Muscle of leg (tissue), 11 donors: ENCODE results near the gene IGFBP6. TPM values are rescaled to one million over a fixed set of nuclear protein-coding genes. Genes with fewer than 3 reads are reported as not detected.

Source experiments
- DNase-seq: peaks from one replicate; pipeline ENCODE4 v3.0.0; 2013
- H3K27ac ChIP-seq: one replicate; pipeline ENCODE4 v1.5.1; 2013; ENCODE audit warnings: mild to moderate bottlenecking, low read length, control low read depth
- H3K27me3 ChIP-seq: one replicate; pipeline ENCODE4 v1.6.1; 2013; ENCODE audit warnings: low read length; ENCODE audit not compliant: control insufficient read depth, insufficient read depth
- H3K36me3 ChIP-seq: one replicate; pipeline ENCODE4 v1.6.1; 2013; ENCODE audit warnings: low read length; ENCODE audit not compliant: control insufficient read depth, insufficient read depth
- H3K4me1 ChIP-seq: one replicate; pipeline ENCODE4 v1.6.1; 2013; ENCODE audit warnings: low read length; ENCODE audit not compliant: control insufficient read depth, insufficient read depth
- H3K4me3 ChIP-seq: one replicate; pipeline ENCODE4 v1.5.1; 2013; ENCODE audit warnings: low read length, control low read depth
- H3K9me3 ChIP-seq: replicated peaks from 2 replicates; pipeline ENCODE4 v1.6.1; 2013; ENCODE audit warnings: low read depth, low read length; ENCODE audit not compliant: control insufficient read depth
- WGBS: methylation state at CpG from one replicate; pipeline ENCODE4 v1.1.5; 2013; ENCODE audit warnings: missing lambda C conversion rate; ENCODE audit not compliant: insufficient coverage; 5-methylcytosine and 5-hydroxymethylcytosine counted together
- polyA plus RNA-seq, 8 donors: library from polyadenylated mRNA; unstranded; fragments of 120-200 nt; gene quantifications; one replicate each; pipeline versions ENCODE4 v1.2.1 to v1.2.3, GENCODE V29; 2013; ENCODE audit warnings: inconsistent platforms in 1 of 8, low replicate concordance in 1 of 8; ENCODE audit not compliant: insufficient read length in 8 of 8, insufficient read depth in 1 of 8
- total RNA-seq: library from RNA; stranded (reverse); fragments of 120-200 nt; gene quantifications from one replicate; pipeline ENCODE4 v1.2.4, GENCODE V29; 2013

IGFBP6 gene
- total and polyA plus RNA-seq, 9 donors = 50.7 to 181 (median 101) TPM

DNA sequence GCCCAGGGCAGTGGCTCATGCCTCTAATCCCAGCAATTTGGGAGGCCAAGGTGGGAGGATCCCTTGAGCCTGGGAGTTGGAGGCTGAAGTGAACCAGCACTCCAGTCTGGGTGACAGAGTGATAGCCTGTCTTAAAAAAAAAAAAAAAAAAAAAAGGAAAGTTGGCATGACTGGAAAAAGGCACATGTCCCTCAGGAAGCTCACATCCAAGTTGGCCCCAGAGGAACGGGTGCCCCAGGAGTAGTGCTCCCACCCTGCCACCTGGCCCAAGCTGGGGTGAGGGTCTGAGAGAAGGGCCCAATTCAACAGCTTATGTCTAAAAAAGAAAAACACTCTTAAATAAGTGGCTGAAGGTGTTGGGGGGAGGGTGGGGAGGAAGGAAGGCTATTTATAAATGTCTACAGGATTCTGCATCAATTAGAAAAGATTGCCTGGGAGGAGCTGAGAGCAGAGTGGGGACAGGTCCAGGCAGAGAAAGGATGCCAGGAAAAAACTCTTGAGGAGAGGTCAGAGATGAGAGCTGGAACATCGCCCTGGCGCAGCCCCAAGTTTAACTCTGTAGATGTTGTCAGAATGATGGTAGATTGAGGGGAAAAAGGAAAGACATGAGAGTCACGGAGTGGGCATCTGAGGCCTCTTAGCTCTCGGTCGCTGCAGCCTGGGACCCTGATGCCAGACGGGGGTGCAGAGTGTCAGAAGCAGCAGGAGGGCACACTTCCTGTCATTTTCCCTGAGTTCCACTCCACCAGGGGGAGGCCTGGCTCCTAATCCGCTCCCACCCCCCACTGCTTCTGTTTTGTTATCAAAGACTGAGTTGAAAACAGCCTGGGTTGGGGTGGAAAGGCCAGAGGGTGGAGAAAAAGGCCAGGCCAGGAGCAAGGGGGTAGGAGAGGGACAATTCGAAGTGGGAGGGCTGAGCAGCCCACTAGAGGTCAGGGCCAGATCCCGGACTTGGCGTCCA, 25.6 kb upstream of the IGFBP6 start:
- WGBS = 23% methylated on average over 5 of the region's 11 CpGs
- peaks cover 69% of the 10 kb centered on the region for H3K36me3 ChIP-seq

DNA sequence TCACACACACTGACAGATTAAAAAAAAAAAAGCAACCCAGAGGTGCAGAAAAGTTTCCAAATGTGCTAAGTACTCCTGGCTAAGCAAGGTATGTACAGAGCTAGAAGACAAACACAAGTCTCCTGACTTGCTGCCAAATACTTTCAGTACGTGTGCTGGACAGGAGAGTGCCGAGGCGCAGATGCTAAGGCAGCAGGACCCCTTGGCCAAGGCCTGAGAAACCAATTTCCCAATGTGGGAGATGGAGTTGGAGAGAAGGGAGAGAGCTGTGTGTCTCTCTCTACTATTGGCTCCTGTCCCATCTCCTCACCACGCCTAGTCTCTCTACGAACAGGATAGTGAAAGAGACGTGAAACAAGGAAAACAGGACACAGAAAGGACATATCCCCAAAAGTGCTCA, 23.6 kb upstream of the IGFBP6 start:
- H3K27me3 ChIP-seq = no peaks in the 10 kb centered on the region
- H3K36me3 ChIP-seq = peaks cover 61% of the 10 kb centered on the region
- WGBS = 20% methylated on average over 1 of the region's 6 CpGs
- DNase-seq = peak; percentile 92
- H3K4me3 ChIP-seq = no peak overlapping the region
- peaks cover 70% of the 10 kb centered on the region for H3K4me1 ChIP-seq
- peak overlapping the region; percentile 39 for H3K27ac ChIP-seq
- no peaks in the 10 kb centered on the region for H3K9me3 ChIP-seq

More for the DNA sequence above, 25.6 kb upstream of the IGFBP6 start:
- Histone ChIP-seq H3K4me3 (no peak overlapping the region), H3K27me3 (no peaks in the 10 kb centered on the region), H3K4me1 (peaks cover 78% of the 10 kb centered on the region), H3K27ac (peak overlapping the region; percentile 93), H3K9me3 (no peaks in the 10 kb centered on the region)
- peak; percentile 98 for DNase-seq

DNA sequence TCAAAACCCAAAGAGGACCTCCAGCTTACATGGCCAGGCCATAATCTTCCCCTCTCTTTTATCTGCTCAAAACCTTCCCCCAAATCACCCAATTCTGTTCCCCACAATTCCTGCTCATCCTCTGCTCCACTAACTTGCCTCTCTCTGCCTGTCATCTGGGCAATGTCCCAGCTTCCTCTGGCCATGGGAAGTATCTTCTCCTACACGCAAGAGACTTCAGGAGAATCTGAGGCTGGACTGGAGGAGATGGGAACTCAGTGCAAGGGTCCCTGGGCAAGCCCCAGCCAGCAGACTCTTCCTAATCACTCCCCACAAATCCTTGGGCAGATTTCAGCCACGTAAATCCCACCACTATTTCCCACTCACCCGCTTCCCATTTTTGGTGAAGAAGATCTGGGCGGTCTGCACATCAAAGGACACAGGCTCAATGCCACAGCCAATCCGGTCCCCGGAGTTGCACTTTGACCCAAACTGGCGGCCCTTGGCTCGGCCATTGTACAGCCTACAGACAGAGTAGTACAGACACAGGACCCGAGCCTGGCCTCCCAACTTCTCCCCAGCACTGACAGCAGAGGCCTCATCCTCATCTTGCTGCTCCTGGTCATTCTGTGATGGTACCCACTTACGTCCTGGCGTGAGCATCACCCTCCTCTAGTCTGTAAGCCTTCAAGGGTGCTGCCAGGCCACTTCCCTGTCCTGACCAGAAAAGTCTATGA, 23.0 kb upstream of the IGFBP6 start:
- 74% methylated on average over 10 of the region's 11 CpGs for WGBS
- DNase-seq = peak; percentile 76
- peaks cover 61% of the 10 kb centered on the region for H3K36me3 ChIP-seq

DNA sequence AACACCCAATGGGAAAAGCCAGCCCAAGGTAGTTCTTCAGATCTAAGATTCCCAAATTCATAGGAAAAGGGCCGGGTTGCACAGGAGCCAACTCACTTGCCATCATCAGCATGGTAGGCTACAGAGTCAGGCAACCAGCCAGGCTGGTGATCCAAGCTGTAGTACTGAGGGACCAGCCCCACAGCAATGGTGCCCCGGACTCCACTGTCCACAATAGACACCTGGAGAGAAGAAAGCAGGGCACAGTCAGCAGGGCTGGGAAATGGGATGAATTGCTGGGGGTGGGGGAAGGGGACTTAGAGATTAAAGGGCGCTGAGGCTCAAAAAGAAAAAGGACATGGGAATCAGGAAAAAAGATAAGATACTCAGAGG, 22.5 kb upstream of the IGFBP6 start:
- H3K36me3 ChIP-seq = peaks cover 61% of the 10 kb centered on the region
- no peaks in the 10 kb centered on the region for H3K9me3 ChIP-seq
- peaks cover 64% of the 10 kb centered on the region for H3K4me1 ChIP-seq
- H3K27me3 ChIP-seq = no peaks in the 10 kb centered on the region
- no peak for DNase-seq
- no peak overlapping the region for H3K4me3 ChIP-seq
- 94% methylated on average over 2 of the region's 3 CpGs for WGBS
- peak overlapping the region; percentile 39 for H3K27ac ChIP-seq

More for the DNA sequence above, 23.0 kb upstream of the IGFBP6 start:
- Histone ChIP-seq H3K4me3 (no peak overlapping the region), H3K27ac (peak overlapping the region; percentile 39), H3K9me3 (no peaks in the 10 kb centered on the region), H3K27me3 (no peaks in the 10 kb centered on the region), H3K4me1 (peaks cover 65% of the 10 kb centered on the region)

DNA sequence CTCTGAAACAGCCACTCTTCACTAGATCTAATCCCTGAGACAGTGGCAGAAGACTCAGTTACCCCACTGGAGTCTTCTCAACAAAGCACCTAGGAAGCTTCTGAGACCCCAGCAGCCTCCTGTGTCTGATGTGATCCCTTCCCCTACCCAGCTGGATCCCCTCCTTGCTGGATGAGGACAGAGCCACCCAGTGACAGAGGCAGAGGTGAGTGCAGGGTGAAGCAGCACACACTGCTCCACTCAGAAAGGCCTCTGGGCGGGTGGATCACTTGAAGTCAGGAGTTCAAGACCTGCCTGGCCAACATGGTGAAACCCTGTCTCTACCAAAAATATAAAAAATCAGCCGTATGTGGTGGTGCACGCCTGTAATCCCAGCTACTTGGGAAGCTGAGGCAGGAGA, 21.0 kb upstream of the IGFBP6 start:
- no peak for DNase-seq
- Histone ChIP-seq H3K4me3 (no peak overlapping the region), H3K27ac (no peak overlapping the region), H3K27me3 (no peaks in the 10 kb centered on the region), H3K4me1 (peaks cover 54% of the 10 kb centered on the region), H3K36me3 (peaks cover 48% of the 10 kb centered on the region), H3K9me3 (no peaks in the 10 kb centered on the region)
- WGBS = 100% methylated on average over 1 of the region's 3 CpGs

DNA sequence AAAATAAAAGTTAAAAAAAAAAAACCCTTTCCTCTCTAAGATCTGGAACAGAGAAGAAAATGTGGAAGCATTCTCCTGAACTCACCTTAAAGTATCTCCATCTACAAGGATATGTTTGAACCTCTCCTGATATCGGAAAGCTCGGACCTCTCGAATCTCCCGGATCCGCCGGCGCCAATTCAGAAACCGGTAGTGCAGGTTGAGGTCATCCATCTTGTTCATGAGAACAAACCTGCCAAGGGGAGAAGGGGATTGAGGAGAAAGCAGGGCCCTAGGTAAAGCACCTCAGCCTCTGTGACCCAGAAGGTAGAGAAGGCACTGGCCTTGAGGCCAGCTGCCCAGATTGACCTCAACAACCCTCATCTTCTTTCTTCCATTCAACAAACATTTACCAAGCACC, 20.4 kb upstream of the IGFBP6 start:
- Histone ChIP-seq H3K36me3 (peaks cover 47% of the 10 kb centered on the region), H3K9me3 (no peaks in the 10 kb centered on the region), H3K4me1 (peaks cover 48% of the 10 kb centered on the region), H3K4me3 (no peak overlapping the region), H3K27ac (no peak overlapping the region), H3K27me3 (no peaks in the 10 kb centered on the region)
- no peak for DNase-seq
- 93% methylated on average over 5 of the region's 8 CpGs for WGBS

DNA sequence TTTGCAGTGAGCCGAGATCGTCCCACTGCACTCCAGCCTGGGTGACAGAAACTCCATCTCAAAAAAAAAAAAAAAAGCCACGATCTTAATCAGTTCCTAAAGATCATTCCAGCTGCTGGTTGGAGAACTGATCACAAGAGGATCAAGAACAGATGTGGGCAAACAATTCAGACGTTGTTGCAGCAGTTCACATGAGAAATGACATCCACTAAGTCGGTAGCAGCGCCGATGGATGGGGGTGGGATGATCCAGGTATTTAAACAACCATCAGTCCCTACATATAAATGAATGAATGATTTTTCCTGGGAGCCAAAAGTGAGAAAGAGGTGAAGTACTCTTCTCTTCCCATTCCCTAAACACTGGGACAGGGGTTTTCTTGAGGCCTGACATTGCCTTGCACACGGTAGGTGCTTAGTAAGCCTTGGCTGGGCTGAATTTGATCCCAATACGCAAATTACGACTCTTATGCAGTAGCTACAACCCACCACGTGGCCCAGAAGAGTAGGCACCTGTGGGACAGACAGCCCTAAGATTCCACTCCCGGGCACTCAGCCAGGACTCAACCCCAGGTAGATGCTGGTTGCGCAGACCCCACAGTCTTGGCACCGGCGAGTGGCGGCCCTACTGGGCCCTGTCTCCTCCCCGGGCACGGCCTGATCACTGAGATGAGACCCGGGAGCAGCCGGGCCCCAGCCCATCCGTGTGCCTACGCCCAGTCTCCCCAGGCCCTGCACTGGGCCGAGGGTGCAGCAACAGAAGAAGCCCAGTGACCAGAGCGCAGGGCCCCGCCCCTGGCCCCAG, 18.8 kb upstream of the IGFBP6 start:
- Histone ChIP-seq H3K27me3 (no peaks in the 10 kb centered on the region), H3K4me1 (peaks cover 35% of the 10 kb centered on the region), H3K9me3 (no peaks in the 10 kb centered on the region), H3K4me3 (peak overlapping the region; percentile 67), H3K27ac (peak overlapping the region; percentile 83), H3K36me3 (peaks cover 37% of the 10 kb centered on the region)
- DNase-seq = no peak
- 2% methylated on average over 13 of the region's 25 CpGs for WGBS

DNA sequence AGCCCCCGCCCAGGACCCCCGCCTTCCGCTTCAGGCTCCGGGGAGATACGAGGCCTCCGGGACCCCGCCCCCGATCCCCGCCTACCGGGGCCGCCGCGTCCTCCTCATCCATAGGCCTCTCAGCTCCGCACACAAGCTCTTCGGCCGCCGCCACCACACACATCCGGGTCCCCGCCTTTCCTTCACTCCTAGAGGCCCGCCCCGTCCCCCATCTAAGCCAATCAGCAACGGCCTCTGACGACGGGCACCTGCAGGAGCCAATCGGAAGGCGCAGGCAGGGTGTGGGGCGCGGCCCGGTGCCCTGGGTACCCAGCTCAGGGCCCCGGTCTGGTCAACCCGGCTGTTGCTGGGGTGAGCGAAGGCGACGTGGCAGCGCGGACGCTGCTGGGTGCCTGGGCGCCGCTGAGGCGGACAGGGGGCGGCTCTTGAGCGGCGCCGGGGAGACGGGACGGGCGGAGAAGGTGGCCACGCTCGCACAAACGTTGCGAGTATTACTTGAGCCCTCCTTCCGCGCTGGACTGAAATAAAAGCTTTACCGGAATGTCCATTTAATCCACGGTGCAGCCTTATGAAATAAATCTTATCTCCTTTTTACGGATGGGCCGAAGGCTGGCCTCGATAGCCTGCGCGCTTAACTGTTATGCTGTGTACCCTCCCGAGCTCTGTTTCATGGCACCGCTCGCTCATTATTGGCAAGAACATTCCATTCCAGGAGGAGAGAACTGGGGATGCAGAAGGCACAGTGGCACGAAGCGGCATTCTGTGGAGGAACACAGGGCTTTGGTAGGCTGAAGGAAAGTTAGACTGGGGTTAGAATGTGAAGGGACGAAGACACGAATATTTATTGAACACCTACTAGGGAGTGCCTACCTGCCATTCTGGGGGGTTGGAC, 18.0 kb upstream of the IGFBP6 start, which contains the start of gene SPRYD3:
TSS of gene SPRYD3 (minus strand) at position 165 of the 892 bp plus-strand sequence. CDS start at position 108, 57 bp downstream.
- peaks cover 29% of the 10 kb centered on the region for H3K36me3 ChIP-seq
- DNase-seq = peak; percentile 99
- WGBS = under 1% methylated on average over 65 of the region's 67 CpGs
- H3K27me3 ChIP-seq = no peaks in the 10 kb centered on the region
- H3K4me1 ChIP-seq = peaks cover 27% of the 10 kb centered on the region
- peak within 1 kb of the TSS; percentile 94 for H3K27ac ChIP-seq
- H3K9me3 ChIP-seq = peaks cover 2% of the 10 kb centered on the region
- peak within 1 kb of the TSS; percentile 67 for H3K4me3 ChIP-seq

DNA sequence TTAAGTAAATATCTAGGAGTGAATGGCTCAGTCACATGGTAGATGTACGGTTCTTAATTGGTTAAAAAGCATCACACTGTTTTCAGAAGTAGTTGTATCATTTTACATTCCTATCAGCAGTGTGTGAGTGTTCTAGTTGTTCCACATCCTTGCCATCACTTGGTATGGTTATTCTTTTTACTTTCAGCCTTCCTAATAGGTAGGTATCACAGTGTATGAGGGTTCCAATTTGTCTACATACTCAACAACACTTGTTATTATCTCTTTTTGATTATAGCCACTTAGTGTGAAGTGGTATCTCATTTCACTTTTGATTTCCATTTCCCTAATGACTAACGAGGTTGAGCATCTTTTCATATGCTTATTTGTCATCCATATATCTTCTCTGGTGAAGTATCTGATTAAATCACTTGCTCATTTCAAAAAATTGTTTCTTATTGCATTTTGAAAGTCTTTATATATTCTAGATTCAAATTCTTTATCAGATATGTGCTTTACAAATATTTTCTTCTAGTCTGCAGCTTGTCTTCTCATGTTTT, 14.8 kb upstream of the IGFBP6 start:
- peaks cover 21% of the 10 kb centered on the region for H3K4me1 ChIP-seq
- no peak overlapping the region for H3K4me3 ChIP-seq
- DNase-seq = no peak
- H3K27ac ChIP-seq = no peak overlapping the region
- peaks cover 2% of the 10 kb centered on the region for H3K9me3 ChIP-seq
- no peaks in the 10 kb centered on the region for H3K36me3 ChIP-seq
- no CpG with 5 or more reads among the region's 2 CpGs for WGBS
- no peaks in the 10 kb centered on the region for H3K27me3 ChIP-seq
